ENCODE data around the gene MYH4. TPM values are rescaled to one million over a fixed set of nuclear protein-coding genes. Genes with fewer than 3 reads are reported as not detected.

The MYH4 gene
- total and polyA plus RNA-seq, 2 of the 13 experiments (the other 11 are each of a cell fraction or from before 2014, with no cell fraction given) = 0.01 to 0.02 TPM

- peak; percentile 35; the same call in 1 of the 2 replicates for TF ChIP-seq HNF4G (IDR thresholded peaks at IDR 0.05; ENCODE audit: borderline replicate concordance, low read depth, low read length)
- TF ChIP-seq HNF4G (CRISPR knock-in tag; IDR thresholded peaks at IDR 0.05; ENCODE audit: borderline replicate concordance, low read depth) = no peak
- peak; percentile 66; the same call in 1 of the 2 replicates for TF ChIP-seq GFI1 (CRISPR knock-in tag; IDR thresholded peaks at IDR 0.05; ENCODE audit: borderline replicate concordance)
- TF ChIP-seq HNF1A (IDR thresholded peaks at IDR 0.05; ENCODE audit: low read depth) = peak; percentile 66
- peak; percentile 80; the same call in 1 of the 2 replicates for TF ChIP-seq HNF1A (CRISPR knock-in tag; IDR thresholded peaks at IDR 0.05; ENCODE audit: borderline replicate concordance)
- TF ChIP-seq SUZ12 (IDR thresholded peaks at IDR 0.05; ENCODE audit: low read depth, low read length) = no peak
- TF ChIP-seq CSRNP1 (CRISPR knock-in tag; IDR thresholded peaks at IDR 0.05) = no peak
- no peak for TF ChIP-seq DRAP1 (CRISPR knock-in tag; IDR thresholded peaks at IDR 0.05)
- TF ChIP-seq MAZ (IDR thresholded peaks at IDR 0.05; ENCODE audit: borderline replicate concordance, low read depth, low read length) = no peak
- no peak for TF ChIP-seq MAZ (CRISPR knock-in tag; IDR thresholded peaks at IDR 0.05; ENCODE audit: low read depth)
- TF ChIP-seq ZNF431 (CRISPR knock-in tag; IDR thresholded peaks at IDR 0.05; ENCODE audit: borderline replicate concordance, low read depth) = no peak
- no peak for TF ChIP-seq U2AF2 (IDR thresholded peaks at IDR 0.05; ENCODE audit: low read depth, low read length)
- 0 out of 2 replicates have a peak, but pooled peaks have one; percentile 40 for TF ChIP-seq JUND (CRISPR knock-in tag; IDR thresholded peaks at IDR 0.05)
- no peak for TF ChIP-seq KDM3A (CRISPR knock-in tag; IDR thresholded peaks at IDR 0.05; ENCODE audit: low read depth)
- TF ChIP-seq HMGA1 (CRISPR knock-in tag; conservative IDR thresholded peaks at IDR 0.05) = no peak
- no peak for TF ChIP-seq ZNF513 (CRISPR knock-in tag; conservative IDR thresholded peaks at IDR 0.05)
- TF ChIP-seq BATF2 (CRISPR knock-in tag; IDR thresholded peaks at IDR 0.05) = no peak
- TF ChIP-seq ZNF598 (CRISPR knock-in tag; IDR thresholded peaks at IDR 0.05; ENCODE audit: borderline replicate concordance) = no peak
- no peak for TF ChIP-seq ZNF660 (CRISPR knock-in tag; IDR thresholded peaks at IDR 0.05; ENCODE audit: borderline replicate concordance, low read depth)
- TF ChIP-seq SYNCRIP (IDR thresholded peaks at IDR 0.05; ENCODE audit: insufficient read depth, low read depth, low read length) = no peak
These were observed 22.1 kb downstream of the MYH4 start (continued) for GRCh38 chr17:10447026-10447931.
